Ovary (tissue), 3 donors: ENCODE data around the gene LNPEP.

Experiments used
- POLR2A ChIP-seq: fragments of 450-650 bp; IDR thresholded peaks from one replicate; pipeline ENCODE4 v1.6.1; 2017; ENCODE audit warnings: antibody characterized with exemption, mild to moderate bottlenecking, moderate library complexity
- TF ChIP-seq, protein P1 (sequence below), 3 donors: fragments of 450-650 bp in 2 of 3; fragments of 200-600 bp in 1 of 3; IDR thresholded peaks; one replicate each; pipeline versions ENCODE4 v1.5.1 to v1.8.0; 2016 to 2022; ENCODE audit warnings: antibody characterized with exemption in 3 of 3, mild to moderate bottlenecking in 1 of 3
- donor health status: DM: no; HTN: no; CAD: no.

DNA sequence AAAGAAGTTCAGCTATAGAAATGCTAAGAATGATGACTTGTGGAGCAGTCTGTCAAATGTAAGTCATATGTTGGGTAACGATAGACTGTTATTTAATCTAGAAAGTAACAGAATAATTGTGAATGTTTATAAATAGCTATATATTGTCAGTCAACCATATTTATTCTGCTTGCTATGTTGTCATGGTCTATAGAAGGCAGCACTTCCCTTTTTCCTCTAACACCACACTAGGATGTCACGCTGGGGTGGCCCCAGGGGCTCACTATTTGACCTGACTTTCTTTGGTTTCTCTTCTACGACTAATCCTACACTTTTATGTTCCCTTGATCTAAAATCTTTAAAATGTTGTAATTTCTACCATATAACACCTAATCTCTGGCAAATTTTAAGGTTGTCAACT, 39.1 kb upstream of the LNPEP start:
- TF ChIP-seq, protein P1, sequence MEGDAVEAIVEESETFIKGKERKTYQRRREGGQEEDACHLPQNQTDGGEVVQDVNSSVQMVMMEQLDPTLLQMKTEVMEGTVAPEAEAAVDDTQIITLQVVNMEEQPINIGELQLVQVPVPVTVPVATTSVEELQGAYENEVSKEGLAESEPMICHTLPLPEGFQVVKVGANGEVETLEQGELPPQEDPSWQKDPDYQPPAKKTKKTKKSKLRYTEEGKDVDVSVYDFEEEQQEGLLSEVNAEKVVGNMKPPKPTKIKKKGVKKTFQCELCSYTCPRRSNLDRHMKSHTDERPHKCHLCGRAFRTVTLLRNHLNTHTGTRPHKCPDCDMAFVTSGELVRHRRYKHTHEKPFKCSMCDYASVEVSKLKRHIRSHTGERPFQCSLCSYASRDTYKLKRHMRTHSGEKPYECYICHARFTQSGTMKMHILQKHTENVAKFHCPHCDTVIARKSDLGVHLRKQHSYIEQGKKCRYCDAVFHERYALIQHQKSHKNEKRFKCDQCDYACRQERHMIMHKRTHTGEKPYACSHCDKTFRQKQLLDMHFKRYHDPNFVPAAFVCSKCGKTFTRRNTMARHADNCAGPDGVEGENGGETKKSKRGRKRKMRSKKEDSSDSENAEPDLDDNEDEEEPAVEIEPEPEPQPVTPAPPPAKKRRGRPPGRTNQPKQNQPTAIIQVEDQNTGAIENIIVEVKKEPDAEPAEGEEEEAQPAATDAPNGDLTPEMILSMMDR (IDR thresholded peaks at IDR 0.05), result no peak
- TF ChIP-seq POLR2A, result no peak
